GM12891 (cell line): ENCODE data around the gene LCE1F.

Experiments used
- DNase-seq: peaks from one replicate; pipeline ENCODE4 v3.0.0; 2011; ENCODE audit warnings: low spot score; ENCODE audit not compliant: insufficient read length
- FAIRE-seq: peaks from 2 replicates; lab custom pipeline; 2011; peaks lifted over from hg19 to GRCh38; lab: Jason Lieb, UNC
- PAX5 ChIP-seq: IDR thresholded peaks from 2 replicates; pipeline ENCODE4 v1.6.1; 2011; ENCODE audit warnings: low read length, moderate library complexity, mild to moderate bottlenecking; ENCODE audit not compliant: insufficient read depth, severe bottlenecking
- POLR2A ChIP-seq: IDR thresholded peaks from 2 replicates; pipeline ENCODE4 v1.6.1; 2011; ENCODE audit warnings: low read depth, low read length, control low read depth
- POLR2AphosphoS5 ChIP-seq: IDR thresholded peaks from 2 replicates; pipeline ENCODE4 v1.6.1; 2011; ENCODE audit warnings: low read depth, low read length, control low read depth
- POU2F2 ChIP-seq: IDR thresholded peaks from 2 replicates; pipeline ENCODE4 v1.6.1; 2011; ENCODE audit warnings: low read depth, mild to moderate bottlenecking, control low read depth, low read length, moderate library complexity
- SPI1 ChIP-seq: IDR thresholded peaks from 2 replicates; pipeline ENCODE4 v1.6.1; 2011; ENCODE audit warnings: low read depth, low read length, control low read depth
- TAF1 ChIP-seq: IDR thresholded peaks from 2 replicates; pipeline ENCODE4 v1.6.1; 2011; ENCODE audit warnings: low read depth, low read length, control low read depth

The LCE1F gene

GRCh38 chr1:152761609-152762213 lies 13.2 kb upstream of the LCE1F start:
- no peak for TF ChIP-seq POLR2AphosphoS5
- TF ChIP-seq PAX5, result no peak
- TF ChIP-seq TAF1, result no peak
- TF ChIP-seq POU2F2, result no peak
- TF ChIP-seq SPI1, result no peak
- no peak for TF ChIP-seq POLR2A
- DNase-seq (no peak), FAIRE-seq (no peak)

- FAIRE-seq (no peak), DNase-seq (no peak)
- TF ChIP-seq POLR2A (no peak), POLR2AphosphoS5 (no peak), PAX5 (no peak), POU2F2 (no peak), TAF1 (no peak), SPI1 (no peak)
These were observed 6.0 kb upstream of the LCE1F start for GRCh38 chr1:152768847-152769533.

- no peak for FAIRE-seq
- no peak for DNase-seq
- TF ChIP-seq POLR2A (no peak), SPI1 (no peak), PAX5 (no peak), TAF1 (no peak)
These were observed 4.5 kb upstream of the LCE1F start for GRCh38 chr1:152770411-152770810.

- DNase-seq (no peak), FAIRE-seq (no peak)
- no peak for TF ChIP-seq TAF1
These were observed 1.4 kb downstream of the LCE1F start for GRCh38 chr1:152776361-152776760.

- DNase-seq (no peak), FAIRE-seq (no peak)
- TF ChIP-seq POU2F2 (no peak), SPI1 (no peak), POLR2AphosphoS5 (no peak), POLR2A (no peak), TAF1 (no peak), PAX5 (no peak)
These were observed 2.7 kb downstream of the LCE1F start for GRCh38 chr1:152777510-152778137.

- no peak for FAIRE-seq
- TF ChIP-seq PAX5 (no peak), SPI1 (no peak), POLR2AphosphoS5 (no peak), POLR2A (no peak), TAF1 (no peak), POU2F2 (no peak)
- no peak for DNase-seq
These were observed 8.2 kb downstream of the LCE1F start for GRCh38 chr1:152783095-152783494.

GRCh38 chr1:152786077-152786476 lies 11.1 kb downstream of the LCE1F start, which contains the start of gene LCE1E:
LCE1E (plus strand) TSS chr1:152786257; CDS start chr1:152787300, 1,043 bp downstream.
- no peak for DNase-seq
- TF ChIP-seq SPI1, result no peak
- FAIRE-seq, result no peak

- TF ChIP-seq PAX5 (no peak), SPI1 (no peak), TAF1 (no peak), POLR2A (no peak), POU2F2 (no peak), POLR2AphosphoS5 (no peak)
- FAIRE-seq, result no peak
- no peak for DNase-seq
These were observed 20.7 kb downstream of the LCE1F start for GRCh38 chr1:152795686-152796085.

GRCh38 chr1:152796421-152796820 lies 21.5 kb downstream of the LCE1F start, which contains the start of gene LCE1D:
LCE1D (plus strand) TSS chr1:152796721; CDS start chr1:152797795, 1,074 bp downstream.
- no peak for TF ChIP-seq TAF1
- TF ChIP-seq PAX5, result no peak
- no peak for TF ChIP-seq POLR2AphosphoS5
- no peak for TF ChIP-seq POU2F2
- no peak for TF ChIP-seq POLR2A
- no peak for TF ChIP-seq SPI1
- FAIRE-seq (no peak), DNase-seq (no peak)

GRCh38 chr1:152801333-152801732 lies 26.4 kb downstream of the LCE1F start:
- FAIRE-seq (no peak), DNase-seq (no peak)
- TF ChIP-seq TAF1 (no peak), SPI1 (no peak), PAX5 (no peak), POLR2AphosphoS5 (no peak), POU2F2 (no peak), POLR2A (no peak)
